ENCODE measurements around the gene KCNIP1.

DNA sequence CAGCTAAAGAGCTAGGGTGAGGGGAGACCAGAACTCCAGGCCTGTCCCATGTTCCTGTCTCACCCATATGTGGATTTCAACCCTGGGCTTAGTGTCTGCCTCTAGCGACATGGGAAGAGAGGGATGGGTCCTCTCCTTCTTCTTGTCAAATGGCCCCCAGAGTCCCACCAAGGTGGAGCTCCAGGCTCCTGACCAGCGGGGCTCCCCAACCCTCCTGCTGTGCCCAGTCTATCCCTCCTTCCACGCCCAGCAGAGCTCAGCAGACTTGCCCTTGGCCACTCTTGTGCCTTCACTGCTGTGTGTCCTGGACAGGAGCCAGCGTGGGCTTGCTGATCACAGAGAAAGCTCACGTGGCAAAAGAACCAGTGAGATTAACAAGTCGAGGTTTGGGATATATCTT, 156.7 kb downstream of the KCNIP1 start:
- TF ChIP-seq, protein P1, sequence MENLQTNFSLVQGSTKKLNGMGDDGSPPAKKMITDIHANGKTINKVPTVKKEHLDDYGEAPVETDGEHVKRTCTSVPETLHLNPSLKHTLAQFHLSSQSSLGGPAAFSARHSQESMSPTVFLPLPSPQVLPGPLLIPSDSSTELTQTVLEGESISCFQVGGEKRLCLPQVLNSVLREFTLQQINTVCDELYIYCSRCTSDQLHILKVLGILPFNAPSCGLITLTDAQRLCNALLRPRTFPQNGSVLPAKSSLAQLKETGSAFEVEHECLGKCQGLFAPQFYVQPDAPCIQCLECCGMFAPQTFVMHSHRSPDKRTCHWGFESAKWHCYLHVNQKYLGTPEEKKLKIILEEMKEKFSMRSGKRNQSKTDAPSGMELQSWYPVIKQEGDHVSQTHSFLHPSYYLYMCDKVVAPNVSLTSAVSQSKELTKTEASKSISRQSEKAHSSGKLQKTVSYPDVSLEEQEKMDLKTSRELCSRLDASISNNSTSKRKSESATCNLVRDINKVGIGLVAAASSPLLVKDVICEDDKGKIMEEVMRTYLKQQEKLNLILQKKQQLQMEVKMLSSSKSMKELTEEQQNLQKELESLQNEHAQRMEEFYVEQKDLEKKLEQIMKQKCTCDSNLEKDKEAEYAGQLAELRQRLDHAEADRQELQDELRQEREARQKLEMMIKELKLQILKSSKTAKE (CRISPR knock-in tag; IDR thresholded peaks at IDR 0.05; ENCODE audit: borderline replicate concordance) = no peak
- TF ChIP-seq, protein P2, sequence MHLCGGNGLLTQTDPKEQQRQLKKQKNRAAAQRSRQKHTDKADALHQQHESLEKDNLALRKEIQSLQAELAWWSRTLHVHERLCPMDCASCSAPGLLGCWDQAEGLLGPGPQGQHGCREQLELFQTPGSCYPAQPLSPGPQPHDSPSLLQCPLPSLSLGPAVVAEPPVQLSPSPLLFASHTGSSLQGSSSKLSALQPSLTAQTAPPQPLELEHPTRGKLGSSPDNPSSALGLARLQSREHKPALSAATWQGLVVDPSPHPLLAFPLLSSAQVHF (CRISPR knock-in tag; IDR thresholded peaks at IDR 0.05) = no peak
- TF ChIP-seq NFYB (CRISPR knock-in tag; IDR thresholded peaks at IDR 0.05) = no peak
- TF ChIP-seq BCLAF1 (IDR thresholded peaks at IDR 0.05) = no peak

Data from HepG2 (cell line).